Neural cell (in vitro differentiated cells): ENCODE measurements around the gene HPD. TPM values are rescaled to one million over a fixed set of nuclear protein-coding genes. Genes with fewer than 3 reads are reported as not detected.

Source experiments
- H2AFZ ChIP-seq: fragments of 200-600, 300-800 bp; sonication (generic), shearing (Covaris generic); 2 replicates; pipeline ENCODE4 v1.6.0; 2014; ENCODE audit warnings: low read depth, mild to moderate bottlenecking, antibody characterized with exemption, low read length, moderate library complexity
- H3F3A ChIP-seq: fragments of 200-600 bp; shearing (Covaris generic); 2 replicates; pipeline ENCODE4 v1.6.1; 2016; ENCODE audit warnings: mild to moderate bottlenecking, moderate library complexity, mixed read lengths, antibody characterized with exemption, low read length; ENCODE audit not compliant: insufficient read depth, poor library complexity, severe bottlenecking
- H3K27ac ChIP-seq: fragments of 200-600, 300-800 bp; sonication (generic), shearing (Covaris generic); 2 replicates; pipeline ENCODE4 v1.5.1; 2014; ENCODE audit warnings: mild to moderate bottlenecking, low read length, moderate library complexity
- H3K27me3 ChIP-seq: fragments of 300-800, 200-600 bp; sonication (generic), shearing (Covaris generic); 2 replicates; pipeline ENCODE4 v1.6.0; 2014; ENCODE audit warnings: mild to moderate bottlenecking, low read depth, low read length, moderate library complexity; ENCODE audit not compliant: insufficient read depth
- H3K36me3 ChIP-seq: fragments of 300-800, 200-600 bp; sonication (generic), shearing (Covaris generic); 2 replicates; pipeline ENCODE4 v1.5.1; 2014; ENCODE audit warnings: mild to moderate bottlenecking, antibody characterized with exemption, low read length, moderate library complexity; ENCODE audit not compliant: insufficient read depth
- H3K4me2 ChIP-seq: fragments of 300-800, 200-600 bp; sonication (generic), shearing (Covaris generic); 2 replicates; pipeline ENCODE4 v1.6.0; 2014; ENCODE audit warnings: mild to moderate bottlenecking, low read length
- H3K4me3 ChIP-seq: fragments of 300-800, 200-600 bp; sonication (generic), shearing (Covaris generic); 2 replicates; pipeline ENCODE4 v1.5.1; 2014; ENCODE audit warnings: mild to moderate bottlenecking, low read length, moderate library complexity
- H3K79me2 ChIP-seq: fragments of 200-600 bp; shearing (Covaris generic); replicated peaks from 2 replicates; pipeline ENCODE4 v1.6.0; 2014; ENCODE audit warnings: mild to moderate bottlenecking, low read length, moderate library complexity; ENCODE audit not compliant: insufficient read depth
- H3K9ac ChIP-seq: fragments of 300-800, 200-600 bp; sonication (generic), shearing (Covaris generic); 2 replicates; pipeline ENCODE4 v1.6.1; 2016; ENCODE audit warnings: mild to moderate bottlenecking, low read length, mixed read lengths
- H3K9me2 ChIP-seq: fragments of 200-600 bp; shearing (Covaris generic); 2 replicates; pipeline ENCODE4 v1.6.1; 2016; ENCODE audit warnings: mild to moderate bottlenecking, low read length, mixed read lengths; ENCODE audit not compliant: insufficient read depth
- H3K9me3 ChIP-seq: fragments of 200-600, 300-800 bp; sonication (generic), shearing (Covaris generic); 2 replicates; pipeline ENCODE4 v1.6.1; 2016; ENCODE audit warnings: mild to moderate bottlenecking, mixed run types, low read length, moderate library complexity, mixed read lengths
- H4K20me1 ChIP-seq: fragments of 200-600 bp; shearing (Covaris generic); 2 replicates; pipeline ENCODE4 v1.6.1; 2016; ENCODE audit warnings: mild to moderate bottlenecking, mixed run types; ENCODE audit not compliant: insufficient read depth
- EP300 ChIP-seq: fragments of 450-650 bp; conservative IDR thresholded peaks from 2 replicates; pipeline ENCODE4 v1.6.1; 2014; ENCODE audit warnings: antibody characterized with exemption, mild to moderate bottlenecking, moderate library complexity; ENCODE audit not compliant: poor library complexity, severe bottlenecking
- EZH2 ChIP-seq: fragments of 200-600, 300-800 bp; shearing (Covaris generic), sonication (generic); IDR thresholded peaks from 2 replicates; pipeline ENCODE4 v1.6.1; 2014; ENCODE audit warnings: antibody characterized with exemption, low read length, borderline replicate concordance, mild to moderate bottlenecking; ENCODE audit not compliant: insufficient read depth, poor library complexity, severe bottlenecking
- MXI1 ChIP-seq: fragments of 450-650 bp; conservative IDR thresholded peaks from 2 replicates; pipeline ENCODE4 v1.6.1; 2014; ENCODE audit warnings: antibody characterized with exemption, mild to moderate bottlenecking; ENCODE audit not compliant: poor library complexity, severe bottlenecking
- POLR2AphosphoS5 ChIP-seq: IDR thresholded peaks from 2 replicates; pipeline ENCODE4 v1.6.1; 2012
- RAD21 ChIP-seq: fragments of 450-650 bp; conservative IDR thresholded peaks from 2 replicates; pipeline ENCODE4 v1.6.1; 2014; ENCODE audit warnings: antibody characterized with exemption, mild to moderate bottlenecking, moderate library complexity
- SMC3 ChIP-seq: fragments of 450-650 bp; conservative IDR thresholded peaks from 2 replicates; pipeline ENCODE4 v1.6.1; 2014; ENCODE audit warnings: antibody characterized with exemption, mild to moderate bottlenecking, moderate library complexity; ENCODE audit not compliant: poor library complexity
- TAF1 ChIP-seq: IDR thresholded peaks from 2 replicates; pipeline ENCODE4 v1.6.1; 2012; ENCODE audit warnings: low read depth
- polyA plus RNA-seq: library from polyadenylated mRNA; depleted of rRNA; stranded (reverse); fragments of >200 nt; gene quantifications from 2 replicates; pipeline ENCODE4 v1.2.3, GENCODE V29; 2014
- TF ChIP-seq, protein P1 (sequence below): fragments of 450-650 bp; IDR thresholded peaks from 2 replicates; pipeline ENCODE4 v1.5.1; 2014; ENCODE audit warnings: antibody characterized with exemption, mild to moderate bottlenecking, moderate library complexity; ENCODE audit not compliant: poor library complexity, severe bottlenecking
- TF ChIP-seq, protein P2 (sequence below): IDR thresholded peaks from 2 replicates; pipeline ENCODE4 v1.6.1; 2012; ENCODE audit warnings: borderline replicate concordance

Gene HPD
- polyA plus RNA-seq, 1 donor from 2014 or later: not detected

DNA sequence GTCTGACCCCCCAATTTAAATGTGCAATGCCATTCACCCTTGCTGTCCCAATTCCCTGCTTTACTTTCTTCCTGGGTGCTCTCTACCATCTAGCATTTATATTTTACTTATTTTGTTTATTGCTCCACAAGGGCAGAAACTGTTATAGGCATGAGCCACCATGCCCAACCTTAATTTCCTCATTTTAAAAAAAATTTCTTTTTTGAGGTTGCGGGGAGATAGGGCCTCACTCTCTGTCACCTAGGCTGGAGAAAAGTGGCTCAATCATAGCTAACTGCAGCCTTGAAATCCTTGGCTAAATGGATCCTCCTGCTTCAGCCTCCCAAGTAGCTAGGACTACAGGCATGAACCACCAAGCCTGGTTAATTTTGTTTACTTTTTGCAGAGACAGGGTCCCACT, 13.0 kb downstream of the HPD start:
- no peaks in the 10 kb centered on the region for H3K79me2 ChIP-seq
- TF ChIP-seq EZH2 (no peak), TAF1 (no peak), SMC3 (no peak), EP300 (no peak), POLR2AphosphoS5 (no peak), MXI1 (no peak), RAD21 (no peak)
- TF ChIP-seq, protein P1, sequence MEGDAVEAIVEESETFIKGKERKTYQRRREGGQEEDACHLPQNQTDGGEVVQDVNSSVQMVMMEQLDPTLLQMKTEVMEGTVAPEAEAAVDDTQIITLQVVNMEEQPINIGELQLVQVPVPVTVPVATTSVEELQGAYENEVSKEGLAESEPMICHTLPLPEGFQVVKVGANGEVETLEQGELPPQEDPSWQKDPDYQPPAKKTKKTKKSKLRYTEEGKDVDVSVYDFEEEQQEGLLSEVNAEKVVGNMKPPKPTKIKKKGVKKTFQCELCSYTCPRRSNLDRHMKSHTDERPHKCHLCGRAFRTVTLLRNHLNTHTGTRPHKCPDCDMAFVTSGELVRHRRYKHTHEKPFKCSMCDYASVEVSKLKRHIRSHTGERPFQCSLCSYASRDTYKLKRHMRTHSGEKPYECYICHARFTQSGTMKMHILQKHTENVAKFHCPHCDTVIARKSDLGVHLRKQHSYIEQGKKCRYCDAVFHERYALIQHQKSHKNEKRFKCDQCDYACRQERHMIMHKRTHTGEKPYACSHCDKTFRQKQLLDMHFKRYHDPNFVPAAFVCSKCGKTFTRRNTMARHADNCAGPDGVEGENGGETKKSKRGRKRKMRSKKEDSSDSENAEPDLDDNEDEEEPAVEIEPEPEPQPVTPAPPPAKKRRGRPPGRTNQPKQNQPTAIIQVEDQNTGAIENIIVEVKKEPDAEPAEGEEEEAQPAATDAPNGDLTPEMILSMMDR: no peak
- TF ChIP-seq, protein P2, sequence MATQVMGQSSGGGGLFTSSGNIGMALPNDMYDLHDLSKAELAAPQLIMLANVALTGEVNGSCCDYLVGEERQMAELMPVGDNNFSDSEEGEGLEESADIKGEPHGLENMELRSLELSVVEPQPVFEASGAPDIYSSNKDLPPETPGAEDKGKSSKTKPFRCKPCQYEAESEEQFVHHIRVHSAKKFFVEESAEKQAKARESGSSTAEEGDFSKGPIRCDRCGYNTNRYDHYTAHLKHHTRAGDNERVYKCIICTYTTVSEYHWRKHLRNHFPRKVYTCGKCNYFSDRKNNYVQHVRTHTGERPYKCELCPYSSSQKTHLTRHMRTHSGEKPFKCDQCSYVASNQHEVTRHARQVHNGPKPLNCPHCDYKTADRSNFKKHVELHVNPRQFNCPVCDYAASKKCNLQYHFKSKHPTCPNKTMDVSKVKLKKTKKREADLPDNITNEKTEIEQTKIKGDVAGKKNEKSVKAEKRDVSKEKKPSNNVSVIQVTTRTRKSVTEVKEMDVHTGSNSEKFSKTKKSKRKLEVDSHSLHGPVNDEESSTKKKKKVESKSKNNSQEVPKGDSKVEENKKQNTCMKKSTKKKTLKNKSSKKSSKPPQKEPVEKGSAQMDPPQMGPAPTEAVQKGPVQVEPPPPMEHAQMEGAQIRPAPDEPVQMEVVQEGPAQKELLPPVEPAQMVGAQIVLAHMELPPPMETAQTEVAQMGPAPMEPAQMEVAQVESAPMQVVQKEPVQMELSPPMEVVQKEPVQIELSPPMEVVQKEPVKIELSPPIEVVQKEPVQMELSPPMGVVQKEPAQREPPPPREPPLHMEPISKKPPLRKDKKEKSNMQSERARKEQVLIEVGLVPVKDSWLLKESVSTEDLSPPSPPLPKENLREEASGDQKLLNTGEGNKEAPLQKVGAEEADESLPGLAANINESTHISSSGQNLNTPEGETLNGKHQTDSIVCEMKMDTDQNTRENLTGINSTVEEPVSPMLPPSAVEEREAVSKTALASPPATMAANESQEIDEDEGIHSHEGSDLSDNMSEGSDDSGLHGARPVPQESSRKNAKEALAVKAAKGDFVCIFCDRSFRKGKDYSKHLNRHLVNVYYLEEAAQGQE: no peak

DNA sequence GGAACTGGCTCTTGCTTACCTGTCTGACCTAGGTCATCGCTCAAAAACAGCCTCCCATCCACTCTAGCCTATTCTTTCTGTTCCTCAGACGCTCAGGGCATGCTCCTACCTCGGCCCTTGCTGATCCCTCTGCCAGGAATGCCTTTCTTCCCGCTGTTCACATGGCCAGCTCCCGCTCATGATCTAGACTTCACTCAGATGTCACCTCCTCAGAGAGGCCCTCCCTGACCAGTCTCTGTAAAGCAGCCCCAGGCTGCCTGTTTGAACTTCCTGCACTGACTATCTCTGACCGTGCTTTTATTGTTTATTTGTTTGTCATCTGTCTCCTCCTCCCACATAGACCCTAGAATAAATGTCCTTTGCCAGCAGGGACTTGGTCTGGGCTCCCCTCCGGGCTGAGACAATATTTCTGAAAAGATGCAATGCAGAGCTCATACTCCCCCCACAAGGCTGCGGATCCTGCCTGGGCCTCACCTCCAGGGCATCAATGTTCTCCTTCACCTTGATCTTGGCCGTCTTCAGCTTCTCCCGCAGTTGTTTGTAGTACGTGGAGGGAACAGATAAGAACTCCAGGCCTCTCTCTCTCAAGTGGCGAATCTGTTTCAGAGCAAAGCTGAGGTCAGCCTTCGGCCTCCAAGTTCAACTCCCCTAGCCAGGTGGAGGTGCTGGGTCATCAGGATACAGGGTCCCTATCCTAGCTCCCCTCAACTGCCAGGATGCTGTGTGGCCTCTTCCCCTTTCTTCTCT, 15.2 kb downstream of the HPD start:
- Histone ChIP-seq H2AFZ (no peak overlapping the region), H3K36me3 (no peaks in the 10 kb centered on the region), H3K27ac (no peak overlapping the region), H3K9ac (no peak overlapping the region), H3K79me2 (no peaks in the 10 kb centered on the region), H3K27me3 (no peaks in the 10 kb centered on the region), H3F3A (no peaks in the 10 kb centered on the region), H3K4me2 (no peak overlapping the region), H4K20me1 (no peaks in the 10 kb centered on the region), H3K9me3 (no peaks in the 10 kb centered on the region), H3K9me2 (no peaks in the 10 kb centered on the region), H3K4me3 (no peak overlapping the region)
- TF ChIP-seq, protein P2: no peak
- TF ChIP-seq EP300 (no peak), EZH2 (no peak), RAD21 (no peak), SMC3 (no peak), MXI1 (no peak), POLR2AphosphoS5 (no peak)
- TF ChIP-seq, protein P1: no peak

More for the DNA sequence above, 13.0 kb downstream of the HPD start:
- Histone ChIP-seq H2AFZ (no peak overlapping the region), H3K27ac (no peak overlapping the region), H3K9me3 (no peaks in the 10 kb centered on the region), H3K27me3 (no peaks in the 10 kb centered on the region), H3K36me3 (no peaks in the 10 kb centered on the region), H3K4me3 (no peak overlapping the region), H3K9ac (no peak overlapping the region), H3K9me2 (no peaks in the 10 kb centered on the region), H3F3A (no peaks in the 10 kb centered on the region), H3K4me2 (no peak overlapping the region), H4K20me1 (no peaks in the 10 kb centered on the region)
